CD4-positive, alpha-beta T cell (primary cell): ENCODE measurements around the gene CLEC16A. TPM values are rescaled to one million over a fixed set of nuclear protein-coding genes. Genes with fewer than 3 reads are reported as not detected.

Experiments
- ATAC-seq: fragments of 200-7000 bp; cut with Tn5 transposase; one replicate; pipeline ENCODE4 v1.10.0; 2022; ENCODE audit warnings: mild to moderate bottlenecking; ENCODE audit not compliant: poor library complexity
- CTCF ChIA-PET: fragments of 350-600 bp; sonication (Branson Sonifier 250); formaldehyde crosslinking; loops from one replicate; lab custom pipeline; 2021; ENCODE audit warnings: antibody characterized with exemption, inconsistent platforms; lab: Charles Lee
- POLR2A ChIA-PET: fragments of 350-600 bp; sonication (Branson Sonifier 250); formaldehyde crosslinking; loops from one replicate; lab custom pipeline; 2021; ENCODE audit warnings: antibody characterized with exemption, inconsistent platforms; lab: Charles Lee
- DNase-seq, 14 experiments: peaks; one replicate each; pipeline ENCODE4 v3.0.0-alpha.2; 2013 to 2020; ENCODE audit warnings: mixed read lengths in 2 of 14
- H3K27ac ChIP-seq, 2 donors: one replicate each; pipeline versions ENCODE4 v1.5.1 to v1.7.0; 2013; ENCODE audit warnings: low read length in 2 of 2, low read depth in 1 of 2, mild to moderate bottlenecking in 1 of 2
- H3K27me3 ChIP-seq, 2 experiments: 1 replicate in 1 of 2; 2 replicates in 1 of 2; pipeline versions ENCODE4 v1.6.1 to v1.7.0; 2013; ENCODE audit warnings: low read length in 2 of 2, control low read depth in 1 of 2, mild to moderate bottlenecking in 1 of 2, moderate library complexity in 1 of 2; ENCODE audit not compliant: insufficient read depth in 2 of 2, control insufficient read depth in 1 of 2
- H3K36me3 ChIP-seq: one replicate; pipeline ENCODE4 v1.6.1; 2013; ENCODE audit warnings: low read length, control low read depth; ENCODE audit not compliant: insufficient read depth
- H3K4me1 ChIP-seq: one replicate; pipeline ENCODE4 v1.6.1; 2013; ENCODE audit warnings: low read length, control low read depth; ENCODE audit not compliant: insufficient read depth
- H3K4me3 ChIP-seq: one replicate; pipeline ENCODE4 v1.5.1; 2013; ENCODE audit warnings: mild to moderate bottlenecking, low read length, moderate library complexity
- H3K9me3 ChIP-seq, 2 experiments: 1 replicate in 1 of 2; 2 replicates in 1 of 2; pipeline versions ENCODE4 v1.6.1 to v1.7.0; 2013; ENCODE audit warnings: low read length in 2 of 2, mild to moderate bottlenecking in 2 of 2, control low read depth in 1 of 2, moderate library complexity in 1 of 2; ENCODE audit not compliant: control insufficient read depth in 1 of 2, insufficient read depth in 1 of 2
- H3K27ac Mint-ChIP-seq: one replicate; pipeline ENCODE4 v1.8.0; 2020; ENCODE audit warnings: mixed read lengths
- H3K27me3 Mint-ChIP-seq: one replicate; pipeline ENCODE4 v1.8.0; 2021; ENCODE audit warnings: mixed read lengths
- H3K36me3 Mint-ChIP-seq: one replicate; pipeline ENCODE4 v1.8.0; 2021; ENCODE audit warnings: low read depth, mixed read lengths
- H3K4me1 Mint-ChIP-seq: one replicate; pipeline ENCODE4 v1.8.0; 2021; ENCODE audit warnings: low read depth, mixed read lengths
- H3K4me3 Mint-ChIP-seq: one replicate; pipeline ENCODE4 v1.8.0; 2020; ENCODE audit warnings: mild to moderate bottlenecking, mixed read lengths
- H3K9me3 Mint-ChIP-seq: one replicate; pipeline ENCODE4 v1.8.0; 2020; ENCODE audit warnings: mixed read lengths
- intact Hi-C, 2 experiments: fragments of 100-400 bp; cut with DNase I in 1 of 2; cut with micrococcal nuclease in 1 of 2; formaldehyde crosslinking; loops; one replicate each; pipeline versions ENCODE4 v1.15.1 to v1.9.0; 2023 to 2025; cut with DNase I, micrococcal nuclease
- total RNA-seq, 174 experiments: library from RNA in 2 of 174; stranded (reverse) in 2 of 174; gene quantifications; one replicate each; pipeline ENCODE4 v1.2.3 and lab custom pipeline; 2021 to 2026
- TF ChIP-seq, protein P1 (sequence below): fragments of 200-600 bp; IDR thresholded peaks from one replicate; pipeline ENCODE4 v1.8.0; 2022; ENCODE audit warnings: antibody characterized with exemption, mild to moderate bottlenecking

CLEC16A gene
- total RNA-seq, 2 experiments from 2014 or later, result 21.7 to 22.7 TPM

DNA sequence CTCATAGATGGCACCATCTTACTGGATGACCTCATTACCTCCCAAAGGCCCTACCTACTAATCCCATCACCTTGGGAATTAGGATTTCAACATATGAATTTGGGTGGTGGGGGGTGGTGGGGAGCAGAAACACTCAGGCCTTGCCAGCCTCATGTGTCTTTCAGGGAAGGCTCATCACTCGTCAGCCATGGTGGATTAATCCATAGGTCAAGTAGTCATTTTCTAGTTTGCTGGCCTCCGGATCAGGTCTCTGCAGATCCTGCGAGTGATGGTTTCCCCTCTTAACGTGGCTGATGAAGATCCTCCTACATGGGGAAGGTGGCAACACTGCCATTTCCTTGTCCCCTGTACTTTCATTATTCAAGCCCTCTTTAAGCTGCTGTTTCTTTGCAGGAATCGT, 101.1 kb downstream of the CLEC16A start:
- Mint-ChIP-seq H3K27ac (no peak overlapping the region), H3K4me3 (no peak overlapping the region), H3K9me3 (no peaks in the 10 kb centered on the region), H3K27me3 (no peaks in the 10 kb centered on the region), H3K36me3 (peaks cover 79% of the 10 kb centered on the region), H3K4me1 (peaks cover 5% of the 10 kb centered on the region)
- Histone ChIP-seq H3K27me3 (no peaks in the 10 kb centered on the region), H3K4me1 (peaks cover 6% of the 10 kb centered on the region), H3K9me3 (no peaks in the 10 kb centered on the region), H3K4me3 (no peak overlapping the region), H3K27ac (no peak overlapping the region), H3K36me3 (peaks cover 60% of the 10 kb centered on the region)
- no peak for DNase-seq
- no peak for ATAC-seq
- intact Hi-C loops, result no loop called here
- POLR2A ChIA-PET, result no interaction called here
- TF ChIP-seq, protein P1, sequence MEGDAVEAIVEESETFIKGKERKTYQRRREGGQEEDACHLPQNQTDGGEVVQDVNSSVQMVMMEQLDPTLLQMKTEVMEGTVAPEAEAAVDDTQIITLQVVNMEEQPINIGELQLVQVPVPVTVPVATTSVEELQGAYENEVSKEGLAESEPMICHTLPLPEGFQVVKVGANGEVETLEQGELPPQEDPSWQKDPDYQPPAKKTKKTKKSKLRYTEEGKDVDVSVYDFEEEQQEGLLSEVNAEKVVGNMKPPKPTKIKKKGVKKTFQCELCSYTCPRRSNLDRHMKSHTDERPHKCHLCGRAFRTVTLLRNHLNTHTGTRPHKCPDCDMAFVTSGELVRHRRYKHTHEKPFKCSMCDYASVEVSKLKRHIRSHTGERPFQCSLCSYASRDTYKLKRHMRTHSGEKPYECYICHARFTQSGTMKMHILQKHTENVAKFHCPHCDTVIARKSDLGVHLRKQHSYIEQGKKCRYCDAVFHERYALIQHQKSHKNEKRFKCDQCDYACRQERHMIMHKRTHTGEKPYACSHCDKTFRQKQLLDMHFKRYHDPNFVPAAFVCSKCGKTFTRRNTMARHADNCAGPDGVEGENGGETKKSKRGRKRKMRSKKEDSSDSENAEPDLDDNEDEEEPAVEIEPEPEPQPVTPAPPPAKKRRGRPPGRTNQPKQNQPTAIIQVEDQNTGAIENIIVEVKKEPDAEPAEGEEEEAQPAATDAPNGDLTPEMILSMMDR, result no peak
- CTCF ChIA-PET, result no interaction called here

DNA sequence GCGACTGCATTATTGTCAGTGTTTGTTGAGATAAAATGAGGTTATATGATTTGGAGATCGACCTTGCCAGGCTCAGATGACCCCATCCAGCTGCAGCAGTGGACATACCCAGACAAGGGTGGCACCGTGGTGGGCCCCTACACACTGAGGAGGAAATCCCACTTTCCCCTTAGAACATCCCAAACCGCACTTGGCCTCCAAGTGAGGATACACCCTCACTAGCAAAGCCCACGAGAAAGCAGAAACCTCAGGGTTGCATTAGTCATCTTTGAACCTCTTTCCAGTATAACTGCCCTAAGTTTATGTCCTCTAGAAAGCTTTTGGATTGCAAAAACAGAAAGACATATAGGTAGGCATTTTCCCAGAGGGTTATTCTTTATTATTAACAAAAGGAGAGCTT, 101.5 kb downstream of the CLEC16A start:
- H3K36me3 ChIP-seq, result peaks cover 56% of the 10 kb centered on the region
- no peaks in the 10 kb centered on the region for H3K9me3 ChIP-seq
- TF ChIP-seq, protein P1, result no peak
- peaks cover 10% of the 10 kb centered on the region for H3K4me1 ChIP-seq
- no peak overlapping the region for H3K27ac ChIP-seq
- Mint-ChIP-seq H3K4me1 (peaks cover 9% of the 10 kb centered on the region), H3K4me3 (no peak overlapping the region), H3K27me3 (no peaks in the 10 kb centered on the region), H3K9me3 (no peaks in the 10 kb centered on the region), H3K36me3 (peaks cover 80% of the 10 kb centered on the region), H3K27ac (no peak overlapping the region)
- ATAC-seq (no peak), DNase-seq (no peak)
- intact Hi-C loops, result no loop called here
- CTCF ChIA-PET, result no interaction called here
- POLR2A ChIA-PET, result no interaction called here
- H3K27me3 ChIP-seq, result no peaks in the 10 kb centered on the region
- H3K4me3 ChIP-seq, result no peak overlapping the region

DNA sequence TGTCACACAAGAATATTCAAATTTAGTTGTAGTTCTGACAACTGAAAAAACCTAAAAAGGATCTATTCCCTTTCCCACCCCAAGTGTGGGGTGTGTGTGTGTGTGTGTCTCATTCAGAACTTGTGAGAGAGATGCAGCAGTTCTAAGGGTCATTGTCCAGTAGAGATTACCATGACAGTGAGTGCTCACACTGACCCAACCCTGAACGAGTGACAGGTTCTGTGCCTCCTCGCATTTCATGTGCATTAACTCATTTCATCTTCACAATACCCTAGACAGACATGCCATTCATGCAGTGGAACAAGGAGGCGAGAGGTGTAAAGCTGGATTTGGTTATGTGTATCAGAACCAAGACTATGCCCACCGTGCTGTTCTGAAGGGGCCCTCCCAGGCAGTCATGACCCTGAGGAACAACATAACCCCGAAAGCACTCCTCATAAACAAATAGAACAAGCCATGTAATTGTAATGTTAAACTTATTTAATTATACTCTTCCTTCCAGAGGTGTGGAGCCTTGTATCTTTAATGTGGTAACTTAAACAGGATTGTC, 102.1 kb downstream of the CLEC16A start:
- Mint-ChIP-seq H3K36me3 (peaks cover 82% of the 10 kb centered on the region), H3K27me3 (no peaks in the 10 kb centered on the region), H3K4me1 (peaks cover 15% of the 10 kb centered on the region), H3K4me3 (no peak overlapping the region), H3K9me3 (no peaks in the 10 kb centered on the region), H3K27ac (no peak overlapping the region)
- TF ChIP-seq, protein P1, result no peak
- H3K27ac ChIP-seq, result no peak overlapping the region
- peaks cover 50% of the 10 kb centered on the region for H3K36me3 ChIP-seq
- no peaks in the 10 kb centered on the region for H3K27me3 ChIP-seq
- H3K4me3 ChIP-seq, result no peak overlapping the region
- H3K4me1 ChIP-seq, result peaks cover 16% of the 10 kb centered on the region
- CTCF ChIA-PET, result no interaction called here
- DNase-seq (no peak), ATAC-seq (no peak)
- no peaks in the 10 kb centered on the region for H3K9me3 ChIP-seq
- POLR2A ChIA-PET, result no interaction called here
- intact Hi-C loops, result no loop called here
